H1 (cell line): ENCODE measurements around the gene MTERF2. TPM values are rescaled to one million over a fixed set of nuclear protein-coding genes. Genes with fewer than 3 reads are reported as not detected.

Experiments used
- CTCF ChIA-PET: fragments of 300-600 bp; sonication (Branson Sonifier 250); formaldehyde crosslinking; loops from one replicate; lab custom pipeline; 2021; ENCODE audit not compliant: partially characterized antibody; lab: Charles Lee
- POLR2A ChIA-PET: fragments of 300-600 bp; sonication (Branson Sonifier 250); formaldehyde crosslinking; loops from one replicate; lab custom pipeline; 2021; ENCODE audit warnings: inconsistent platforms; ENCODE audit not compliant: partially characterized antibody; lab: Charles Lee
- DNase-seq, 2 experiments: peaks; one replicate each; pipeline versions ENCODE4 v3.0.0 to v3.0.0-alpha.2; 2010 to 2022; ENCODE audit warnings: low spot score in 2 of 2, low read depth in 1 of 2, mixed read lengths in 1 of 2
- FAIRE-seq: peaks from 2 replicates; lab custom pipeline; 2011; peaks lifted over from hg19 to GRCh38; lab: Jason Lieb, UNC
- H2AFZ ChIP-seq: 2 replicates; pipeline ENCODE4 v1.8.1; 2012; ENCODE audit warnings: low read length, inconsistent platforms
- H2AK5ac ChIP-seq: 2 replicates; pipeline ENCODE4 v1.6.1; 2013; ENCODE audit warnings: low read depth, low read length
- H2BK120ac ChIP-seq: replicated peaks from 2 replicates; pipeline ENCODE3; 2013; ENCODE audit warnings: low read depth, low read length, inconsistent platforms
- H2BK12ac ChIP-seq: 2 replicates; pipeline ENCODE4 v1.6.1; 2013; ENCODE audit warnings: low read depth, low read length
- H2BK15ac ChIP-seq: 2 replicates; pipeline ENCODE4 v1.6.1; 2013; ENCODE audit warnings: low read length
- H2BK20ac ChIP-seq: 2 replicates; pipeline ENCODE4 v1.6.1; 2013; ENCODE audit warnings: low read length
- H2BK5ac ChIP-seq: 2 replicates; pipeline ENCODE4 v1.6.1; 2013; ENCODE audit warnings: low read depth, low read length
- H3K14ac ChIP-seq: 2 replicates; pipeline ENCODE4 v1.6.1; 2013; ENCODE audit warnings: inconsistent platforms; ENCODE audit not compliant: insufficient read length
- H3K18ac ChIP-seq: 2 replicates; pipeline ENCODE4 v1.6.1; 2013; ENCODE audit warnings: low read length; ENCODE audit errors: extremely low read depth
- H3K23ac ChIP-seq: 2 replicates; pipeline ENCODE4 v1.6.1; 2013; ENCODE audit warnings: inconsistent platforms; ENCODE audit not compliant: insufficient read length
- H3K23me2 ChIP-seq: 2 replicates; pipeline ENCODE4 v1.6.1; 2013; ENCODE audit warnings: low read depth, low read length
- H3K27ac ChIP-seq: 2 replicates; pipeline ENCODE4 v1.6.1; 2011; ENCODE audit warnings: low read depth, low read length, inconsistent platforms
- H3K27me3 ChIP-seq, 4 experiments: replicated peaks in 1 of 4; 1 replicate in 1 of 4; 2 replicates in 3 of 4; pipeline versions ENCODE4 v1.6.1 to v1.8.1; 2011 to 2013; ENCODE audit warnings: low read length in 3 of 4, mild to moderate bottlenecking in 3 of 4, inconsistent platforms in 2 of 4, mixed read lengths in 2 of 4, moderate library complexity in 1 of 4; ENCODE audit not compliant: control insufficient read depth in 3 of 4, insufficient read depth in 3 of 4; ENCODE audit errors: extremely low read depth in 1 of 4
- H3K36me3 ChIP-seq, 4 experiments: 2 replicates each; pipeline versions ENCODE4 v1.6.1 to v1.8.1; 2011 to 2013; ENCODE audit warnings: mild to moderate bottlenecking in 4 of 4, low read length in 3 of 4, moderate library complexity in 2 of 4, control low read depth in 1 of 4, inconsistent platforms in 1 of 4; ENCODE audit not compliant: insufficient read depth in 4 of 4, control insufficient read depth in 2 of 4
- H3K4ac ChIP-seq: replicated peaks from 2 replicates; pipeline ENCODE3; 2013; ENCODE audit warnings: low read length, low read depth, mixed read lengths, inconsistent platforms; ENCODE audit not compliant: insufficient read length
- H3K4me1 ChIP-seq, 4 experiments: replicated peaks in 1 of 4; 1 replicate in 1 of 4; 2 replicates in 3 of 4; pipeline versions ENCODE4 v1.6.1 to v1.8.1; 2011 to 2013; ENCODE audit warnings: low read length in 3 of 4, inconsistent platforms in 2 of 4, mixed read lengths in 1 of 4; ENCODE audit not compliant: insufficient read depth in 4 of 4, control insufficient read depth in 3 of 4
- H3K4me2 ChIP-seq, 2 experiments: 2 replicates each; pipeline versions ENCODE4 v1.6.1 to v1.8.1; 2011 to 2013; ENCODE audit warnings: low read depth in 2 of 2, low read length in 2 of 2, control low read depth in 1 of 2, inconsistent platforms in 1 of 2, mild to moderate bottlenecking in 1 of 2; ENCODE audit not compliant: insufficient read depth in 1 of 2
- H3K4me3 ChIP-seq, 4 experiments: fragments of 200-600, 300-600 bp in 1 of 4; sonication (generic), shearing (Covaris generic), sonication (Bioruptor Twin) in 1 of 4; 2 replicates each; pipeline versions ENCODE4 v1.5.1 to v1.8.1; 2011 to 2016; ENCODE audit warnings: low read length in 4 of 4, low read depth in 3 of 4, control low read depth in 2 of 4, inconsistent platforms in 2 of 4, mild to moderate bottlenecking in 2 of 4, mixed read lengths in 1 of 4, moderate library complexity in 1 of 4; ENCODE audit not compliant: insufficient read depth in 2 of 4; ENCODE audit errors: extremely low read depth in 1 of 4
- H3K56ac ChIP-seq: replicated peaks from 2 replicates; pipeline ENCODE3; 2013; ENCODE audit warnings: low read depth, mild to moderate bottlenecking, mixed read lengths, low read length, inconsistent platforms; ENCODE audit not compliant: insufficient read length
- H3K79me1 ChIP-seq: 2 replicates; pipeline ENCODE4 v1.6.1; 2013; ENCODE audit warnings: low read depth, low read length, control low read depth
- H3K79me2 ChIP-seq, 2 experiments: 2 replicates each; pipeline versions ENCODE4 v1.6.1 to v1.8.1; 2012 to 2013; ENCODE audit warnings: low read length in 2 of 2, mild to moderate bottlenecking in 2 of 2, inconsistent platforms in 1 of 2; ENCODE audit not compliant: insufficient read depth in 2 of 2, control insufficient read depth in 1 of 2
- H3K9ac ChIP-seq, 4 experiments: replicated peaks in 1 of 4; 1 replicate in 1 of 4; 2 replicates in 3 of 4; pipeline versions ENCODE4 v1.6.1 to v1.8.1; 2011 to 2013; ENCODE audit warnings: low read depth in 3 of 4, low read length in 3 of 4, control low read depth in 2 of 4, mild to moderate bottlenecking in 2 of 4, moderate library complexity in 2 of 4, inconsistent platforms in 1 of 4; ENCODE audit errors: extremely low read depth in 1 of 4
- H3K9me3 ChIP-seq, 2 experiments: 2 replicates each; pipeline versions ENCODE4 v1.6.1 to v1.8.1; 2012 to 2013; ENCODE audit warnings: mild to moderate bottlenecking in 2 of 2, moderate library complexity in 2 of 2, control low read depth in 1 of 2, inconsistent platforms in 1 of 2, low read depth in 1 of 2, low read length in 1 of 2, mixed read lengths in 1 of 2; ENCODE audit not compliant: insufficient read depth in 2 of 2
- H4K20me1 ChIP-seq, 2 experiments: replicated peaks in 1 of 2; 2 replicates each; pipeline versions ENCODE3 to v1.8.1; 2011 to 2013; ENCODE audit warnings: inconsistent platforms in 2 of 2, low read length in 2 of 2, mild to moderate bottlenecking in 1 of 2; ENCODE audit not compliant: insufficient read depth in 2 of 2, control insufficient read depth in 1 of 2
- H4K5ac ChIP-seq: 2 replicates; pipeline ENCODE4 v1.6.1; 2013; ENCODE audit warnings: low read length, low read depth, mixed read lengths, inconsistent platforms; ENCODE audit not compliant: insufficient read length
- H4K8ac ChIP-seq: 2 replicates; pipeline ENCODE4 v1.8.0; 2013; ENCODE audit warnings: mild to moderate bottlenecking, moderate library complexity, low read length, inconsistent platforms; ENCODE audit not compliant: insufficient read depth; ENCODE audit errors: extremely low read depth
- H4K91ac ChIP-seq: replicated peaks from 2 replicates; pipeline ENCODE3; 2013; ENCODE audit warnings: low read length, mixed read lengths, inconsistent platforms; ENCODE audit not compliant: insufficient read length
- BACH1 ChIP-seq: IDR thresholded peaks from 2 replicates; pipeline ENCODE4 v1.6.1; 2012; ENCODE audit warnings: low read length, improper control_type of control experiment
- CBX5 ChIP-seq: fragments of 300-800, 300-1000 bp; sonication (generic); IDR thresholded peaks from 2 replicates; pipeline ENCODE4 v1.7.1; 2016; ENCODE audit warnings: antibody characterized with exemption, low read length, low read depth
- CEBPB ChIP-seq: IDR thresholded peaks from 2 replicates; pipeline ENCODE4 v1.6.1; 2012; ENCODE audit warnings: low read depth, low read length
- E2F6 ChIP-seq: IDR thresholded peaks from 2 replicates; pipeline ENCODE4 v1.6.1; 2012; ENCODE audit warnings: inconsistent platforms
- HDAC2 ChIP-seq, 2 experiments: fragments of 300-600 bp in 1 of 2; sonication (generic) in 1 of 2; IDR thresholded peaks; 2 replicates each; pipeline ENCODE4 v1.6.1; 2011 to 2012; ENCODE audit warnings: low read depth in 2 of 2, low read length in 2 of 2, mild to moderate bottlenecking in 2 of 2, moderate library complexity in 2 of 2, borderline replicate concordance in 1 of 2, inconsistent platforms in 1 of 2
- PHF8 ChIP-seq: fragments of 200-600 bp; sonication (generic); conservative IDR thresholded peaks from 2 replicates; pipeline ENCODE4 v1.7.1; 2012; ENCODE audit warnings: low read depth, mild to moderate bottlenecking, inconsistent platforms, low read length, moderate library complexity
- SIN3A ChIP-seq, 2 experiments: IDR thresholded peaks in 1 of 2; conservative IDR thresholded peaks in 1 of 2; 2 replicates each; pipeline ENCODE4 v1.6.1; 2011 to 2012; ENCODE audit warnings: low read length in 2 of 2, improper control_type of control experiment in 1 of 2, low read depth in 1 of 2, mild to moderate bottlenecking in 1 of 2
- SP1 ChIP-seq: IDR thresholded peaks from 2 replicates; pipeline ENCODE4 v1.6.1; 2011; ENCODE audit warnings: low read depth, low read length
- SP4 ChIP-seq: IDR thresholded peaks from 2 replicates; pipeline ENCODE4 v1.6.1; 2012; ENCODE audit warnings: low read length, inconsistent platforms
- TAF1 ChIP-seq: IDR thresholded peaks from 2 replicates; pipeline ENCODE4 v1.6.1; 2011; ENCODE audit warnings: mild to moderate bottlenecking, low read depth, low read length
- TAF7 ChIP-seq: optimal IDR thresholded peaks from 2 replicates; pipeline ENCODE3; 2011; ENCODE audit warnings: low read depth, mild to moderate bottlenecking, inconsistent platforms, low read length, moderate library complexity, borderline replicate concordance
- TCF12 ChIP-seq: IDR thresholded peaks from 2 replicates; pipeline ENCODE4 v1.6.1; 2011; ENCODE audit warnings: low read depth, mild to moderate bottlenecking, low read length
- WGBS, 2 experiments: shearing (Covaris generic) in 1 of 2; methylation state at CpG; one replicate each; pipeline versions ENCODE4 v1.1.6 to v1.1.7; 2013 to 2015; ENCODE audit warnings: low lambda C conversion rate in 2 of 2, mixed read lengths in 2 of 2, inconsistent platforms in 1 of 2, low coverage in 1 of 2, missing lambda C conversion rate in 1 of 2; ENCODE audit not compliant: insufficient replicate concordance in 2 of 2, insufficient coverage in 1 of 2, insufficient read length in 1 of 2; ENCODE audit errors: extremely low coverage in 1 of 2, missing lambda C conversion rate in 1 of 2; 5-methylcytosine and 5-hydroxymethylcytosine counted together
- polyA plus RNA-seq, 7 experiments: library from polyadenylated mRNA; depleted of rRNA in 3 of 7; stranded (reverse) in 5 of 7; unstranded in 2 of 7; fragments of >200 nt in 5 of 7; fragments of 200-250 nt in 2 of 7; gene quantifications; 1 replicate in 5 of 7; 2 replicates in 1 of 7; 4 replicates in 1 of 7; pipeline versions ENCODE4 v1.2.1 to v1.2.3, GENCODE V29; 2011 to 2013; ENCODE audit warnings: missing spikeins in 2 of 7, mixed read lengths in 2 of 7
- total RNA-seq: library from RNA; stranded (reverse); fragmentation: NEBNext Ultra II Directional; extraction: Animal tissue kit (Norgen Biotek cat#: 25700); gene quantifications from 2 replicates; pipeline ENCODE4 v1.2.1, GENCODE V29; 2021
- TF ChIP-seq, protein P1 (sequence below): IDR thresholded peaks from 2 replicates; pipeline ENCODE4 v1.6.1; 2011; ENCODE audit warnings: low read length, improper control_type of control experiment

Gene MTERF2
- total and polyA plus RNA-seq, 2 of the 8 experiments (the other 6 are each of a cell fraction or from before 2014, with no cell fraction given): 2.8 to 7.1 TPM

DNA sequence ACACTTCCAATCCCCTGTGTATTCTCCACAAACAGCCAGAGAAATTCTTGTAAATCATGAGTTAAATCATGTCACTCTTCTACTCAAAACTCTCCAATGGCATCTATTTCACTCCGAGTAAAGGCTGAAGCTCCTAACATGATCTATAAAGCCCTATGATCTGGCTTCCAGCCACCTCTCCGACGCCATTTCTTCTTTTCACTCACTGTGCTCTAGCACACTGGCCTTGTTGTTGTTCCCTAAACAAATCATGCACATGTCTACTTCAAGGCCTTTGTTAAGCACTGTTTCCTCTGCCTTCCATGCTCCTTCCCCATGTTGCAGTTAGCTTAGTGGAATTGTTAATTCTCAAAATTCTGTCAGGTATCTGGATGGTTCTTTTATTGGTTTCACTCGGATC is 30.1 kb upstream of the MTERF2 start:
- ChIA-PET CTCF (no interaction called here), POLR2A (no interaction called here)
- H2AFZ ChIP-seq: no peak overlapping the region
- no peak overlapping the region for H2BK5ac ChIP-seq
- no peak overlapping the region for H3K4me3 ChIP-seq
- no peaks in the 10 kb centered on the region for H3K79me1 ChIP-seq
- DNase-seq: no peak
- no peak overlapping the region for H3K4ac ChIP-seq
- H3K9ac ChIP-seq: no peak overlapping the region
- no peak overlapping the region for H3K56ac ChIP-seq
- H3K4me1 ChIP-seq: no peaks in the 10 kb centered on the region
- H3K27me3 ChIP-seq: no peaks in the 10 kb centered on the region
- H2BK12ac ChIP-seq: no peak overlapping the region
- no peaks in the 10 kb centered on the region; a peak in 1 of 8 replicates for H3K36me3 ChIP-seq
- no peak overlapping the region for H3K27ac ChIP-seq
- H3K23ac ChIP-seq: no peak overlapping the region
- no peak overlapping the region for H2BK20ac ChIP-seq
- no peaks in the 10 kb centered on the region for H3K79me2 ChIP-seq
- H2BK15ac ChIP-seq: no peak overlapping the region
- H3K9me3 ChIP-seq: no peaks in the 10 kb centered on the region
- no peaks in the 10 kb centered on the region for H4K20me1 ChIP-seq
- no peak overlapping the region for H4K8ac ChIP-seq
- WGBS, 2 experiments: 89% methylated on average over 4 of the region's 4 CpGs; no CpG with 5 or more reads in 1 of the 2 experiments
- H3K23me2 ChIP-seq: no peaks in the 10 kb centered on the region
- FAIRE-seq: no peak
- no peak overlapping the region for H3K18ac ChIP-seq
- no peak overlapping the region for H3K4me2 ChIP-seq
- no peak overlapping the region for H2AK5ac ChIP-seq
- H2BK120ac ChIP-seq: no peak overlapping the region
- no peak overlapping the region for H3K14ac ChIP-seq
- no peak overlapping the region for H4K91ac ChIP-seq
- no peak overlapping the region for H4K5ac ChIP-seq
- TF ChIP-seq BACH1: no peak
- no peak for TF ChIP-seq TAF1
- TF ChIP-seq HDAC2 (IDR thresholded peaks at IDR 0.05; ENCODE audit: borderline replicate concordance in 1 of 2, low read depth in 2 of 2, low read length in 2 of 2): no peak
- TF ChIP-seq, protein P1, sequence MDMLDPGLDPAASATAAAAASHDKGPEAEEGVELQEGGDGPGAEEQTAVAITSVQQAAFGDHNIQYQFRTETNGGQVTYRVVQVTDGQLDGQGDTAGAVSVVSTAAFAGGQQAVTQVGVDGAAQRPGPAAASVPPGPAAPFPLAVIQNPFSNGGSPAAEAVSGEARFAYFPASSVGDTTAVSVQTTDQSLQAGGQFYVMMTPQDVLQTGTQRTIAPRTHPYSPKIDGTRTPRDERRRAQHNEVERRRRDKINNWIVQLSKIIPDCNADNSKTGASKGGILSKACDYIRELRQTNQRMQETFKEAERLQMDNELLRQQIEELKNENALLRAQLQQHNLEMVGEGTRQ: no peak
- TF ChIP-seq E2F6: no peak
- TF ChIP-seq TCF12: no peak
- TF ChIP-seq PHF8: no peak
- no peak for TF ChIP-seq SP4
- no peak for TF ChIP-seq CBX5
- no peak for TF ChIP-seq SP1
- TF ChIP-seq SIN3A (conservative IDR thresholded peaks at IDR 0.05 in 1 of 2, IDR thresholded peaks at IDR 0.05 in 1 of 2; ENCODE audit: low read depth in 1 of 2, low read length in 2 of 2): no peak
- no peak for TF ChIP-seq CEBPB
- no peak for TF ChIP-seq TAF7
